Stimulated activated CD8-positive, alpha-beta memory T cell treated with anti-CD3 and anti-CD28 coated beads, Interleukin-2, amount 100 ng/mL, for 48 hours (primary cell): ENCODE measurements around the gene P2RY8.
"Not testable (repeated sequence)": the region's sequence is repeated elsewhere in the genome, so short reads cannot be mapped to it uniquely, and the experiment has no call there.

Experiments used
- DNase-seq, 2 donors: peaks; one replicate each; pipeline ENCODE4 v3.0.0-alpha.2; 2020; ENCODE audit warnings: low read depth in 2 of 2

The P2RY8 gene

GRCh38 chrX:1464971-1465285, 72.1 kb downstream of the P2RY8 start:
- DNase-seq: no peak

GRCh38 chrX:1464041-1464970, 72.7 kb downstream of the P2RY8 start:
- no peak for DNase-seq

- no peak for DNase-seq
These were observed 73.4 kb downstream of the P2RY8 start for GRCh38 chrX:1463581-1463980.

- peak in 1 of 2 donors; percentile 62 for DNase-seq
These were observed 74.3 kb downstream of the P2RY8 start for GRCh38 chrX:1462596-1463251.

GRCh38 chrX:1462110-1462509, 74.9 kb downstream of the P2RY8 start:
- DNase-seq: no peak

- DNase-seq: no peak
These were observed 81.1 kb downstream of the P2RY8 start for GRCh38 chrX:1455948-1456280.

- peak; percentile 87 to 90 for DNase-seq
These were observed 82.8 kb downstream of the P2RY8 start for GRCh38 chrX:1453951-1454785.

GRCh38 chrX:1453395-1453783, 83.6 kb downstream of the P2RY8 start:
- no peak for DNase-seq

- peak; percentile 99 to 100 for DNase-seq
These were observed 84.2 kb downstream of the P2RY8 start, which contains the start of gene ASMTL for GRCh38 chrX:1452516-1453394. Gene ASMTL, minus strand, starts transcription at chrX:1452909. Its CDS starts 69 bp downstream, at chrX:1452840.

- no peak for DNase-seq
These were observed 85.1 kb downstream of the P2RY8 start for GRCh38 chrX:1451661-1452515.

GRCh38 chrX:1451251-1451660, 85.7 kb downstream of the P2RY8 start:
- DNase-seq: no peak

- no peak for DNase-seq
These were observed 86.4 kb downstream of the P2RY8 start for GRCh38 chrX:1450361-1451161.

- no peak for DNase-seq
These were observed 87.2 kb downstream of the P2RY8 start for GRCh38 chrX:1449823-1450149.

GRCh38 chrX:1449036-1449822, 87.8 kb downstream of the P2RY8 start:
- DNase-seq: no peak

- not testable (repeated sequence) for DNase-seq
These were observed 88.4 kb downstream of the P2RY8 start for GRCh38 chrX:1448573-1449001.

- not testable (repeated sequence) for DNase-seq
These were observed 88.9 kb downstream of the P2RY8 start for GRCh38 chrX:1447969-1448572.

GRCh38 chrX:1446984-1447968, 89.7 kb downstream of the P2RY8 start:
- not testable (repeated sequence) for DNase-seq
